H1 (cell line): Measurements from ENCODE around the gene PRKAG1. TPM values are rescaled to one million over a fixed set of nuclear protein-coding genes. Genes with fewer than 3 reads are reported as not detected.

Source experiments
- JUND ChIP-seq: IDR thresholded peaks from 2 replicates; pipeline ENCODE4 v1.6.1; 2011; ENCODE audit warnings: mild to moderate bottlenecking, improper control_type of control experiment, low read length
- polyA plus RNA-seq, 7 experiments: library from polyadenylated mRNA; depleted of rRNA in 3 of 7; stranded (reverse) in 5 of 7; unstranded in 2 of 7; fragments of >200 nt in 5 of 7; fragments of 200-250 nt in 2 of 7; gene quantifications; 1 replicate in 5 of 7; 2 replicates in 1 of 7; 4 replicates in 1 of 7; pipeline versions ENCODE4 v1.2.1 to v1.2.3, GENCODE V29; 2011 to 2013; ENCODE audit warnings: missing spikeins in 2 of 7, mixed read lengths in 2 of 7
- total RNA-seq: library from RNA; stranded (reverse); fragmentation: NEBNext Ultra II Directional; extraction: Animal tissue kit (Norgen Biotek cat#: 25700); gene quantifications from 2 replicates; pipeline ENCODE4 v1.2.1, GENCODE V29; 2021

The PRKAG1 gene
- total and polyA plus RNA-seq, 2 of the 8 experiments (the other 6 are each of a cell fraction or from before 2014, with no cell fraction given) = 38.6 to 57.5 TPM

DNA sequence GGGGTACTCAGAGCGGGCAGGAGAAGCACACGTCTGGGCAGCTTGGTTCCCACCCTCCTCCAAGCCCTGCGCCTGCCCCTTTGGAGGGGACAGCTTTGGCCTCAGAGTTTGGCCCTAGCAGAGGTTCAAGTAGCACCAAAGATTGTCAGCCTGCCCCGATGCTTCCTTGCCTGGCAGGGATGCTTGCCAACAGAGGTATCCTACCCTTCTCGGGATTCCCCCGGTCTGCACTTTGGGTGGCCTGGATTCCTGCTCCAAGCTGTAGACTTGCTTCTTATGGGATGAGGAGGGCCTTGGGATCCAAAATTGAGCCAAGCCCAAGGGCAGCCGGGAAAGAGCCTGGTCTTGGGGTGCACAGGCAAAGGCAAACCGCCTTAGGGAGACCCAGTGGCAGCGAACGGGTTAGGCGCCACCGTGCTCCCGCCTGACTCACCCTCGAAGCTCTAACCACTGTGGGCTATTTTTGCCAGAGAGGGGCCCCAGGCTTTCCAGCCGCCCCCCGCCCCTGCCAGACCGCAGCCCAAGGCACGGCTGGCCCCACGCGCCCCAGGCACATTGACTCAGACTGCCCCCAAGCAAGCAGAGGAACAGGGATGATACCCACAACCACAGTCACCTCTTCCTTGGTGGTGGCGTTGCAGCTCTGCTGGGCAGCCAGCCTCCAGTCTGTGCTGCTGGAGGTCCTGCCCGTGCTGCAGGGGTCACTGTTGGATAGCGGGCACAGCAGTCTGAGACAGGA, 46.2 kb downstream of the PRKAG1 start (continued):
- no peak for TF ChIP-seq JUND
